GM06990 (cell line): ENCODE measurements around the gene MBD6.
A peak's percentile ranks its signal among the peaks of the same experiment; 100 is the strongest.
"Not testable (repeated sequence)": the region's sequence is repeated elsewhere in the genome, so short reads cannot be mapped to it uniquely, and the experiment has no call there.

Experiments
- DNase-seq: peaks from one replicate; pipeline ENCODE4 v3.0.0-alpha.2; 2011; ENCODE audit not compliant: insufficient read length; ENCODE audit errors: extremely low read depth
- H3K27me3 ChIP-seq: replicated peaks from 2 replicates; pipeline ENCODE4 v1.6.0; 2011; ENCODE audit warnings: low read length; ENCODE audit not compliant: control insufficient read depth, insufficient read depth
- H3K36me3 ChIP-seq: 2 replicates; pipeline ENCODE4 v1.5.1; 2011; ENCODE audit warnings: low read length; ENCODE audit not compliant: control insufficient read depth, insufficient read depth
- H3K4me3 ChIP-seq: replicated peaks from 2 replicates; pipeline ENCODE4 v1.5.1; 2011; ENCODE audit warnings: low read depth, mild to moderate bottlenecking, control low read depth, low read length
- TF ChIP-seq, protein P1 (sequence below): IDR thresholded peaks from 2 replicates; pipeline ENCODE4 v1.5.1; 2011; ENCODE audit warnings: low read length, control low read depth, mild to moderate bottlenecking, inconsistent platforms; ENCODE audit not compliant: insufficient read depth, poor library complexity, severe bottlenecking

MBD6 gene

DNA sequence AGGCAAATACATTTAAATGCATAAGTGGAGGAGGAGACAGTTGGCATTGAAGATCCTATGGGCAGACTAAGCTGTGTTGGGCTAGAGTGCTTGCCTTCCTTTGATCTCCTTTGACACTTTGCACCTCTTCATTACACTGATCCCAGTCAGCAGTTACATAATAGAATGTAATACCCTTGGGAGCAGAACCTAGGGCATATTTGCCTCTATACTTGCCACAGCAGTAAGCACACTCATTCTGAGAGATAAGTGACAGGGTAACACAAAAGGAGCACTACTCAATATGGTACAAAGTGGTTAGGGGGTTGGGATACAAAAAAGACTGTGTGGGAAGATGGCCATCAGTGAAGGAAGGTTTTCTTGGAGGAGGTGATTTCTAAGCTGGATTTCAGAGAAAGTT is 25.8 kb upstream of the MBD6 start:
- peaks cover 22% of the 10 kb centered on the region for H3K36me3 ChIP-seq

DNA sequence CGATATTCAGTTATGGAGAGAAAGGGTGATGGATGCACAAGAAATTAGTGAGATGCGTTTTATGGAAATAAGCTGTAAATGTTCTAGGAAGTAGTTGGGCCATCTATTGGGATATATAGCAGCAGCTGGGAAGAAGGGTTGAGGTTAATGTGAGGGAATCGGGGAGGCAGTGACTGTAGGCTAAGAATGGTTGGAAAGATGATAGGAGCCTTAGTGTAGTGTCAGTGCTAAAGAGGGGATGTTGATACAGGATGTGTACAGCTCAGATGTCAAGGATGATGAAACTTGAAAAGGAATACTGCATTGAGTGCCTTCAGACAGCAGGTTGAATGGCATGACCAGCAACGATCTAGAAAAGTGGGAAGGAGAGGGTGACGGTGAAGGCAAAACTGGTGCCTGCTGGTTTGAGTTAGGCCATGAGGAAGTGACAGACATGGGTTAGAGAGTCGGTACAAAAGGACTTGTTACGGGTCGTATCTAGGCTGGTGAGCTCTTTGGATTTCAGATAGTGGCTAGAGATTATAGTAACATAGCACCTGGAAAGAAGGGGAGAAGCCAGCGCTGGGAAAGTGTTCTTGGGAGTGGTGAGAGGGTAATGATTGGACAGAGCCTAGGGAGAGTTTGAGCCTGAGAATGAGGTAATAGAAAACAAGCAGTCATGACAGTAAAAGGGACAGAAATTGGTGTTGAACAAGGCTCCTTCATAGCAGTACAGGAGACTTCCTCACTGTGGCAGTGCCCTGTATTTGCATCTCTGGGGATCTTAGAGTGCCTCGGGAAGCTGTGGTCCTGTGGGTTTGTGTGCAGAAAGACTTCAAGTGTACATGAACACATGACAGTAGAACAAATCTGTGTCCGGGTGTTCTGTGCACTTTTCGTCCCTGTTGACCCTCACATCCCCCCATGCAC is 25.1 kb upstream of the MBD6 start:
- TF ChIP-seq, protein P1, sequence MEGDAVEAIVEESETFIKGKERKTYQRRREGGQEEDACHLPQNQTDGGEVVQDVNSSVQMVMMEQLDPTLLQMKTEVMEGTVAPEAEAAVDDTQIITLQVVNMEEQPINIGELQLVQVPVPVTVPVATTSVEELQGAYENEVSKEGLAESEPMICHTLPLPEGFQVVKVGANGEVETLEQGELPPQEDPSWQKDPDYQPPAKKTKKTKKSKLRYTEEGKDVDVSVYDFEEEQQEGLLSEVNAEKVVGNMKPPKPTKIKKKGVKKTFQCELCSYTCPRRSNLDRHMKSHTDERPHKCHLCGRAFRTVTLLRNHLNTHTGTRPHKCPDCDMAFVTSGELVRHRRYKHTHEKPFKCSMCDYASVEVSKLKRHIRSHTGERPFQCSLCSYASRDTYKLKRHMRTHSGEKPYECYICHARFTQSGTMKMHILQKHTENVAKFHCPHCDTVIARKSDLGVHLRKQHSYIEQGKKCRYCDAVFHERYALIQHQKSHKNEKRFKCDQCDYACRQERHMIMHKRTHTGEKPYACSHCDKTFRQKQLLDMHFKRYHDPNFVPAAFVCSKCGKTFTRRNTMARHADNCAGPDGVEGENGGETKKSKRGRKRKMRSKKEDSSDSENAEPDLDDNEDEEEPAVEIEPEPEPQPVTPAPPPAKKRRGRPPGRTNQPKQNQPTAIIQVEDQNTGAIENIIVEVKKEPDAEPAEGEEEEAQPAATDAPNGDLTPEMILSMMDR, result no peak
- H3K4me3 ChIP-seq, result no peak overlapping the region
- H3K36me3 ChIP-seq, result peaks cover 25% of the 10 kb centered on the region
- no peak for DNase-seq
- H3K27me3 ChIP-seq, result no peaks in the 10 kb centered on the region

More for the DNA sequence above, 25.8 kb upstream of the MBD6 start:
- TF ChIP-seq, protein P1, result no peak
- Histone ChIP-seq H3K27me3 (no peaks in the 10 kb centered on the region), H3K4me3 (no peak overlapping the region)
- peak; percentile 32 for DNase-seq

DNA sequence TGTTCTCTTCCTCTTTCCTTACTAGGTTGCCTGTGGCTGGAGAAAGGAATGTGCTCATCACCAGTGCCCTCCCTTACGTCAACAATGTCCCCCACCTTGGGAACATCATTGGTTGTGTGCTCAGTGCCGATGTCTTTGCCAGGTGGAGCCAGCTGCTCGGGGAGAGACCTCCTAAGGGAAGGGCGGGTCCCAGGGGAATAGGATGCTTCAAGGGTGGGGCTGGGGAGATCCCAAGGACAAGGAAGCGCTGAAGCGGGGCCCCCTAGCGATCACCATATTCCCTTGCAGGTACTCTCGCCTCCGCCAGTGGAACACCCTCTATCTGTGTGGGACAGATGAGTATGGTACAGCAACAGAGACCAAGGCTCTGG is 24.5 kb upstream of the MBD6 start:
- no peak for DNase-seq
- Histone ChIP-seq H3K4me3 (no peak overlapping the region), H3K27me3 (no peaks in the 10 kb centered on the region), H3K36me3 (peaks cover 21% of the 10 kb centered on the region)
- TF ChIP-seq, protein P1, result no peak

DNA sequence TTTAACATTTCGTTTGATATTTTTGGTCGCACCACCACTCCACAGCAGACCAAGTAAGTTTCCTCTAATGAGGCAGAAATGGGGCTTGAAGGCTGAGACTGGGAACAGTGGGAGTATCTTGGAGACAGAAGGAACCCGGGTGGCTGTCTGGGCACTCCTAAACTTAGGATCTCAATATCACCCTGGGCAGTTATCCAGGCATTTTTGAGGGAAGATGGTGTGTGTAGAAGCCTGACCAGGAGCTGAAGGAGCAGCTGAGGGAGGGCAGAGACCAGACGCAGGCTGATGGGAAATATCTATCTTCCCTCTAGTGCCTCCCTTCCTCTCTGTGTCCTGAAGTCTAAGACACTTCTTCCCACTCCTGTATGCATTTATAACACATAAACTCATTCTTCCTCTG is 24.1 kb upstream of the MBD6 start:
- no peak overlapping the region for H3K4me3 ChIP-seq
- TF ChIP-seq, protein P1, result no peak
- H3K27me3 ChIP-seq, result no peaks in the 10 kb centered on the region
- peaks cover 21% of the 10 kb centered on the region for H3K36me3 ChIP-seq
- DNase-seq, result no peak

DNA sequence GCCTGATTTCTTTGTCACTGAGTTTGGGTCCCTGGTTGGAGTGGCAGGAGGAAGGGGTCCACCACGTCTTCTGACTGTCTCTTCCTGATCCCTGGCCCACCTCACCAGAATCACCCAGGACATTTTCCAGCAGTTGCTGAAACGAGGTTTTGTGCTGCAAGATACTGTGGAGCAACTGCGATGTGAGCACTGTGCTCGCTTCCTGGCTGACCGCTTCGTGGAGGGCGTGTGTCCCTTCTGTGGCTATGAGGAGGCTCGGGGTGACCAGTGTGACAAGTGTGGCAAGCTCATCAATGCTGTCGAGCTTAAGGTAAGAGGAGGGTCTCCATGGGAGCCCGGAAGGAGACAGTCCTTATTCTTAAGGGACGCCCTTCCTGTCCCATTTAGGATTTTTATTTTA is 22.4 kb upstream of the MBD6 start:
- H3K4me3 ChIP-seq, result no peak overlapping the region
- TF ChIP-seq, protein P1, result no peak
- H3K27me3 ChIP-seq, result no peaks in the 10 kb centered on the region
- no peak for DNase-seq
- peaks cover 23% of the 10 kb centered on the region for H3K36me3 ChIP-seq

DNA sequence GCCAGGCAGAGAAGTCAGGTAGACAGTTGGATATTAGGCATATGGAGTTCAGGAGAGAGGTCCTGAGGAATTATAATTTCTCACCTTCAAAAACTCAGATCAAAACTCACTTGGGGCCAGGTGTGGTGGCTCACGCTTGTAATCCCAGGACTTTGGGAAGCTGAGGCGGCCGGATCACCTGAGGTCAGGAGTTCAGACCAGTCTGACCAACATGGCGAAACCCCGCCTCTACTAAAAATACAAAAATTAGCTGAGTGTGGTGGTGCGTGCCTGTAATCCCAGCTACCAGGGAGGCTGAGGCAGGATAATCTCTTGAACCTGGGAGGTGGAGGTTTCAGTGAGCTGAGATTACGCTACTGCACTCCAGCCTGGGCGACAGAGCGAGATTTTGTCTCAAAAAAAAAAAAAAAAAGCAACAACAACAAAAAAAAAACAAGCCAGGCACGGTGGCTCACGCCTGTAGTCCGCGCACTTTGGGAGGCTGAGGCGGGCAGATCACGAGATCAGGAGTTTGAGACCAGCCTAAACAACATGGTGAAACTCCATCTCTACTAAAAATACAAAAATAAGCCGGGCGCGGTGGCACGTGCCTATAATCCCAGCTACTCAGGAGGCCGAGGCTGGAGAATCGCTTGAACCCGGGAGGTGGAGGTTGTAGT is 20.2 kb upstream of the MBD6 start:
- H3K4me3 ChIP-seq, DNase-seq, H3K27me3 ChIP-seq: not testable (repeated sequence)
- H3K36me3 ChIP-seq, result peaks cover 29% of the 10 kb centered on the region

DNA sequence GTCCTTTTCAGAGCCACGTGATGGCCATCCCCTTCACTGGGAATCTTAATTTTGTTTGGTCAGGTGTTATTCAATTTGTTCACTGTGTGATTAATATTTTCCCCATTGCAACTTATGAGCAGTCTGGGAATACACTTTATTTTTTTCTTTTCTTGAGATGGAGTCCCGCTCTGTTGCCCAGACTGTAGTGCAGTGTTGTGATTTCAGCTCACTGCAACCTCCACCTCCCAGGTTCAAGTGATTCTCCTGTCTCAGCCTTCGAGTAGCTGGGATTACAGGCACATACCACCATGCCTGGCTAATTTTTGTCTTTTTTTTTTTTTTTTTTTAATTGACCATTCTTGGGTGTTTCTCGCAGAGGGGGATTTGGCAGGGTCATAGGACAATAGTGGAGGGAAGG is 16.1 kb upstream of the MBD6 start:
- not testable (repeated sequence) for DNase-seq, H3K27me3 ChIP-seq, H3K4me3 ChIP-seq
- H3K36me3 ChIP-seq, result peaks cover 13% of the 10 kb centered on the region

DNA sequence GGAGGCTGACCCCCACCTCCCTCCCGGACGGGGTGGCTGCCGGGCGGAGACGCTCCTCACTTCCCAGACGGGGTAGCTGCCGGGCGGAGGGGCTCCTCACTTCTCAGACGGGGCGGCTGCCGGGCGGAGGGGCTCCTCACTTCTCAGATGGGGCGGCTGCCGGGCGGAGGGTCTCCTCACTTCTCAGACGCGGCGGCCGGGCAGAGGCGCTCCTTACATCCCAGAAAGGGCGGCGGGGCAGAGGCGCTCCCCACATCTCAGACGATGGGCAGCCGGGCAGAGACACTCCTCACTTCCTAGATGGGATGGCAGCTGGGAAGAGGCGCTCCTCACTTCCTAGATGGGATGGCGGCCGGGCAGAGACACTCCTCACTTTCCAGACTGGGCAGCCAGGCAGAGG is 14.8 kb upstream of the MBD6 start:
- H3K27me3 ChIP-seq, H3K4me3 ChIP-seq, DNase-seq: not testable (repeated sequence)
- H3K36me3 ChIP-seq, result peaks cover 16% of the 10 kb centered on the region
